ENCODE measurements around the gene SLC22A17.

Gene SLC22A17

GRCh38 chr14:23361763-23362162 lies 9.1 kb upstream of the SLC22A17 start:
- DNase-seq (ENCODE audit: low spot score) = no peak

- DNase-seq (ENCODE audit: low spot score) = peak; percentile 19
Observed at GRCh38 chr14:23361320-23361719, 8.6 kb upstream of the SLC22A17 start.

GRCh38 chr14:23360496-23360895 lies 7.8 kb upstream of the SLC22A17 start:
- no peak for DNase-seq (ENCODE audit: low spot score)

- DNase-seq (ENCODE audit: low spot score) = no peak
Observed at GRCh38 chr14:23359722-23360447, 7.2 kb upstream of the SLC22A17 start.

DNA sequence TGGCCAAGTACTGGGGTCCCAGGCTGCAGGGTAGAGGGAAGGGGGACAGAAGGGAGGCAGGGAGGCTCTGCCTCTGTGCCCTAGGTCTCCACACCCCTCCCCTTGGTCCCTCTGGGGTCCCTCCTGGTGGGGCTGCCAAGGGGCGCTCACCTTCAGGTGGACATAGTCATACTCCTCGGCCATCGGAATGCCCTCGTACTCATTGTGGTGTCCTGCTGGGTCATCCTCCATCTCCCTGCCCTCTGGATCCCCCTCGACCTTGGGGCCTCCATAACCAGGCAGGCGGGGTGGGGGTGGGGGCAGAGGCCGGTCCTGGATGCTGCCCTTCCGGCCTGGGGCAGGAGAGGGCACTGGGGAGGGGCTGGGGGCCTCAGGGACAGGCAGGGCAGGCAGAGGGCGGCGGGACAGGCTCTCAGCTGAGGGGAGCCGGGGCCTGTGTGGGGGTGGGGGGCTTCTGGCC lies 6.5 kb upstream of the SLC22A17 start:
- DNase-seq (ENCODE audit: low spot score) = no peak

DNA sequence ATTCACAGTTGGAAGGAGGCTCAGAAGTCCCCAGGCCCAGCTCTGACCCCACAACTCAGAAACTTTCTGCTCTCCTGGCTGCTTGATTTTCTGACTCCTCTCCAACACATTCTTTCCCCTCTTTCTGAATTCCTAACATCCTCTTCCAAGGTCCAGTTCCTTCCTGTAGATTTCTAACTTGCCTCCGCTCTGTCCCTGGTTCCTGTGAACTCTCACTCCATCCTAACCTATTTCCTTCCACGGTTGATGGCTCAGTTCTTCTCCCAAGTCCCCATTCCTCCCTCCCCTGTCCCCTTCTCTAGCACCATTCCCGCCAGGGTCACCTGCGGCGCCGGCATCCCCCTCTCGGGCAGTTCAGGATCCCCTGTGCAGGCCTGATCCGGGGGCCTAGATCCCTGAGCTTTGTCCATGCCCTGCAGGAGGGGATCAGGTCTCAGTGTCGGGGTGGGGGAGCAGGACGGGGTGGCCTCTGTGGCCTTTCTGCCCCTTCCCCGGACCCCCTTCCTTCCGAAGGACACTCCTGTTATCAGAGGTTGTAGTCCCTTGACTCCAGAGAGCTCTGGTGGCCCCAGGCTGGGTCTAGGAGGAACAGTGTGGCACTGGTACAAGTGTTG lies 6.0 kb upstream of the SLC22A17 start:
- DNase-seq (ENCODE audit: low spot score) = no peak

GRCh38 chr14:23358042-23358441 lies 5.4 kb upstream of the SLC22A17 start:
- DNase-seq (ENCODE audit: low spot score) = no peak

- no peak for DNase-seq (ENCODE audit: low spot score)
Observed at GRCh38 chr14:23357261-23357660, 4.6 kb upstream of the SLC22A17 start.

- DNase-seq (ENCODE audit: low spot score) = no peak
Observed at GRCh38 chr14:23356662-23357061, 4.0 kb upstream of the SLC22A17 start.

DNA sequence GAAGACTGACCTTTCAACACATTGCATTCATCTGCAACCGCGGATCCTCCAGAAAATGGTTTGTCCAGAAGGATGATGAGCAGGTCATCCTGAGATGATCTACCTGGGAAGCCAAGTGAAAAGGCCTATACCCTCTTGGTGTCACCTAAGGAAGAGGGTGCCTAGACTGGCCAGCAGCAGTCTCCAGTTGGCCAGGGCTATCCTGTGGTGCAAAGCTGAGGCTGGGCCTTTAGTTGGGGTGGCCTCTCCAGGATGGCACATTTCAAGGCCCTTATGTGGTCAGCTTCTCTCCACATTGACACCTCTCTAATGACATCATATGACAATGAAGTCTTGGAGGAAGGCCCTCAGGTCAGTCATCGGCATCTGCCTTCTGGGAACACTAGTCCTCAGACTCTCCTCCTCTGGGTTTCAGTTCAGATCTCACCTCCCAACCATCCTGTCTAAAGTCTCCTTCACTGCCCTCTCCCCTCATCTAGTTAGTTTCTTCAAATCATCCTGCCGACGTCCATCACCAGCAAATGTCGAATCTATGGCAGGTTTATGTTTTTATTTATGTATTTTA lies 3.3 kb upstream of the SLC22A17 start:
- DNase-seq (ENCODE audit: low spot score) = no peak

- DNase-seq (ENCODE audit: low spot score) = no peak
Observed at GRCh38 chr14:23354990-23355389, 2.3 kb upstream of the SLC22A17 start.

DNA sequence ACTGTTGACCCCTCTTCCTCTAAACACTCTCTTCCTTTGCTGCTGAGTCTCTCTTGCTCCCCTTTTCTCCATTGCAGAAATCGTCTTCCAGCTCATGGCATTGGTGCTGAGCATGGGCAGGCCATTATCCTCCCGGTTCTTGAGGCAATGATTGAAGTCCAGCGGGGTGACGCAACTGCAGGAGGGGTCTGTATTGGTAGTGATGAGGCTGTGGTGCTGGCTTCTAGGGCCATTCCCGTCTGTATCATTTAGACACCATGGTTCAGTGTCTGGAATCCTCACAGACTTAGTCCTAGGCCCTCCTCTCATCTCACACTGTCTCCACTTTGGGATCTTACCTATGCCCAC lies 720 bp upstream of the SLC22A17 start:
- DNase-seq (ENCODE audit: low spot score) = no peak

- no peak for DNase-seq (ENCODE audit: low spot score)
Observed at GRCh38 chr14:23351681-23352505, 794 bp downstream of the SLC22A17 start.

DNA sequence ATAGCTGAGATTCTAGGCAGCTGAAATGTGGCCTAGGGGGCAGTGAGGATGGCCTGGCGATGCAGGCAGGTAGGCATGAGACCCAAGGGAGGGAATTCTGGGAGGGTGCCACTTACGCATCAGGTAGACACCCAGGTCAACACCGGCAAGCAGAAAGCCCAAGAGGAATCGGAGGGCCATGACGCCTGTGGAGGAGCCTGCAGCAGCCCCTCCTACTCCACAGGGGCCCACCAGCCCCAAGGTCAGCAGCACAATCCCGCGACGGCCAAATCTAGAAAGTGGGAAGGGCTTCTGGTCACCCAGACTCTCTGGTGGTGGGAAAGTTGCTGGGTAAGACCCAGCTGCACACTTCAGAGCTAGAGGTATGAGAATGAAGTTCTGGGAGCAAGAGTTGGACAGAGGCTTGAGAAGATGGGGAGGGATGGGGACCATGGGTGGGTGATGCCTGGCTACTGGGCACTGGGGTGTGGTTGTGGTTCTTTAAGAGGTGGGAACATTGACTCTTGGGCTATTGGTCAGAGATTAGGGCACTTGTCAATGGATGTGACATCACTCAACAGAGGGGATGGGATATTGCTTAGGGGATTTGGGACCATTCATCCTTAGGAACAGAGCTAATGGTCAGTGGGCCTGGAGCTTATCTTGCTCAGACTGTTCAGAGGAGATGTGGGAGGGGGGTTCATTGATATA lies 3.4 kb downstream of the SLC22A17 start:
- no peak for DNase-seq (ENCODE audit: low spot score)

GRCh38 chr14:23348297-23348655 lies 4.4 kb downstream of the SLC22A17 start:
- DNase-seq (ENCODE audit: low spot score) = no peak

DNA sequence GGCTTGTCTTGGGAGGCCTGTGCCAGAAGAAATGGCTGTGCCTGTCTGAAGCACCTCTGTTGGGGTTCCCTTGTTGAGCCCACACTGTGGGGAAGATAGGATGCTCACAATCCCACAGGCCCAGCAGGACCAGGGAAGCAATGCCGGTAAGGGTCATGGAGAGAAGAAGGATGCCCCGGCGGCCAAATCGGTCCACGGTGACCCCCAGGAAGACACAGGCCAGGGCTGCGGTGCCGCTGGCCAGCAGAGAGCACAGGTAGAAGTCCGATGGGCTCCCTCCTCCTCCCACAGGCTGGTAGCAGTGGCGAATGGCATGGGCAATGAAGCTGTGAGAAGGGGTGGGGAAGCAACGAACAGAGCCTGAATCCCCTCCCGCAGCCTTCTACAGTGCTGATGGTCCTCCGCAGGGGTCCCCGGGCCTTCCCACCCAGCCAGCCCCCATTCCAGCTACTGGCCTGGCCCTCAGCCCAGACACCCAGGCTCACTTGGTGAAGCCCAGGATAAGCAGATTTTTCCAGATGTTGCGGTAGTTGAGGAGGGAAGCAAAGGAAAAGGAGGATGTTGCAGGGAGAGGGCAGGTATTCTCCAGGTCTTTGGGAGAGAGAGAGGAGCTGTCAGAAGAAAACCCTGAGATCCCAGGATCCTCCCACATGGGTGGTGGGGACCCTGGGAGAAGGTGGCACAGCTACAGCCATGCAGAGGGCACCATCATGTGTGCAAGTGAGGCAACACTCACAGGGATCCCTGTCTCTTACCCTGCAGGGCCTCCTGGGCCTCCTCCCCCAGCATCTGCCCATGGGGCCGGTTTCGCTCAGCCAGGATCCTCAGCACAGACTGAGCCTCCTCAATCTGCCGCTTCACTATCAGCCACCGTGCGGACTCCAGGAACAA lies 5.0 kb downstream of the SLC22A17 start:
- DNase-seq (ENCODE audit: low spot score) = no peak

DNA sequence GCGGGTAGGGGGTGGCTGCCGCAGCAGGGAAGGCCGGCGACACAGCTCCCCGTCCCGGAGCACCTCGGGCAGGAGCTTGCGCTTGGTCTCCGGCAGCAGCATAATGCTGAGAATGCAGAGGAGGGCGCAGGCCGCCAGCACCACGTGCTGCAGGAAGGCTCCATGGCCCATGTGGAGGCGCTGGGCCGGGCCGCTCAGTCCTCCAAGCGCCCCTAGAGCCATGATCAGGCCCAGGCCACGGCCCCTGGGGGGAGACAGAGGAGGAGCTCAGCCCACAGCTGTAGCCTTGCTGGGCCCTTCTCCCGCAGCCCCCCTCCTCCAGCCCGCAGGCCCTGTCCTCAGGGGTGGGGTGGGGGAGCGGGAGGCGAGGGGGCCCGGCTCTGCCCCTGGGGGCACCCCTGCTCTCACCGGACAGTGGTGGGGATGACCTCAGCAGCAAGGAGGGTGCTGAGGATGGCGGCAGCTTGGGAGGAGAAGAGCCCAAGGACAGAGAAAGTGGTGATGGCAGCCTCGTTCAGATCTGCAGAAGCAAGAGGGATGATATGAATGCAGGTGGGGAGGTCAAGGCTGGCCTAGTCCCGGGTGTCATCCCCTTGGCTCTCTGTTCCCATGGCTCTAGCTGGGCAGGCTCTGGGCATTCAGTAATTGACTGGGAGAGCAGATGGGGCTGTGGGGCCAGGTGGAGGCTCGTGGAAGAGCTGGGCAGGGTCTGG lies 5.8 kb downstream of the SLC22A17 start:
- no peak for DNase-seq (ENCODE audit: low spot score)

GRCh38 chr14:23345987-23346692 lies 6.5 kb downstream of the SLC22A17 start:
- no peak for DNase-seq (ENCODE audit: low spot score)

GRCh38 chr14:23344481-23344880 lies 8.2 kb downstream of the SLC22A17 start:
- no peak for DNase-seq (ENCODE audit: low spot score)
